ENCODE results near the gene RAB4B.

DNA sequence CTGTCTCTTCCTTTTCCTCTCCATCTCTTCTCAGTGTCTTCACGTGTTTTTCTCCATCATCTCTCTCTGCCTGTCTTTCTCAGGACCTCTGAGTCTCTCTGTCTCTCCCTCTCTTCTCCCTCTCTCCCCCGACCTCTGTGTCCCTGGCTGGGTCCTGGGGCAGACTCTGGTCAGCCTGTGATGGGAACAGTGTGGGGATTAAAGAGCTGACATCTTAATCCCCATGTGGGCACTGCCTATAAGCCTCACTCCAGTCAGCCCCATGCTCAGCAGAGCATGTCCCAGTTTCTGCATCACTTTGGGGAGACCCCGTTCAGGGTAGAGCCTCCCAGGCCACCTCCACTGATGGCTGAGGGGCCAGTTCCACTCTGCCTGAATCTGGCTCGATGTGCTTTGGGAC, 37.2 kb downstream of the RAB4B start:
- no peak for TF ChIP-seq POLR2A (IDR thresholded peaks at IDR 0.05)
- TF ChIP-seq, protein P1, sequence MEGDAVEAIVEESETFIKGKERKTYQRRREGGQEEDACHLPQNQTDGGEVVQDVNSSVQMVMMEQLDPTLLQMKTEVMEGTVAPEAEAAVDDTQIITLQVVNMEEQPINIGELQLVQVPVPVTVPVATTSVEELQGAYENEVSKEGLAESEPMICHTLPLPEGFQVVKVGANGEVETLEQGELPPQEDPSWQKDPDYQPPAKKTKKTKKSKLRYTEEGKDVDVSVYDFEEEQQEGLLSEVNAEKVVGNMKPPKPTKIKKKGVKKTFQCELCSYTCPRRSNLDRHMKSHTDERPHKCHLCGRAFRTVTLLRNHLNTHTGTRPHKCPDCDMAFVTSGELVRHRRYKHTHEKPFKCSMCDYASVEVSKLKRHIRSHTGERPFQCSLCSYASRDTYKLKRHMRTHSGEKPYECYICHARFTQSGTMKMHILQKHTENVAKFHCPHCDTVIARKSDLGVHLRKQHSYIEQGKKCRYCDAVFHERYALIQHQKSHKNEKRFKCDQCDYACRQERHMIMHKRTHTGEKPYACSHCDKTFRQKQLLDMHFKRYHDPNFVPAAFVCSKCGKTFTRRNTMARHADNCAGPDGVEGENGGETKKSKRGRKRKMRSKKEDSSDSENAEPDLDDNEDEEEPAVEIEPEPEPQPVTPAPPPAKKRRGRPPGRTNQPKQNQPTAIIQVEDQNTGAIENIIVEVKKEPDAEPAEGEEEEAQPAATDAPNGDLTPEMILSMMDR (IDR thresholded peaks at IDR 0.05), result no peak

All from body of pancreas (tissue), 4 donors.